Liver (tissue), 9 donors: ENCODE data around the gene PBX4. TPM values are rescaled to one million over a fixed set of nuclear protein-coding genes. Genes with fewer than 3 reads are reported as not detected.

Experiments
- DNase-seq: peaks from one replicate; pipeline ENCODE4 v3.0.0-alpha.2; 2017; ENCODE audit warnings: low spot score
- H3K27ac ChIP-seq, 2 donors: one replicate each; pipeline ENCODE4 v1.7.0; 2013; ENCODE audit warnings: inconsistent platforms in 2 of 2, low read length in 2 of 2, control low read depth in 1 of 2, low read depth in 1 of 2, mild to moderate bottlenecking in 1 of 2
- H3K27me3 ChIP-seq, 4 donors: one replicate each; pipeline versions ENCODE4 v1.6.1 to v1.7.0; 2013; ENCODE audit warnings: low read length in 3 of 4, inconsistent platforms in 1 of 4, mild to moderate bottlenecking in 1 of 4, moderate library complexity in 1 of 4; ENCODE audit not compliant: control insufficient read depth in 4 of 4, insufficient read depth in 4 of 4
- H3K36me3 ChIP-seq, 4 donors: one replicate each; pipeline versions ENCODE4 v1.6.1 to v1.7.0; 2013; ENCODE audit warnings: low read length in 3 of 4, mild to moderate bottlenecking in 3 of 4, low read depth in 1 of 4, moderate library complexity in 1 of 4; ENCODE audit not compliant: control insufficient read depth in 4 of 4, insufficient read depth in 3 of 4
- H3K4me1 ChIP-seq, 4 donors: one replicate each; pipeline versions ENCODE4 v1.6.1 to v1.7.0; 2013; ENCODE audit warnings: low read length in 3 of 4, mild to moderate bottlenecking in 3 of 4, moderate library complexity in 1 of 4; ENCODE audit not compliant: control insufficient read depth in 4 of 4, insufficient read depth in 4 of 4
- H3K4me3 ChIP-seq, 3 donors: one replicate each; pipeline versions ENCODE4 v1.6.1 to v1.7.0; 2013; ENCODE audit warnings: low read length in 3 of 3, control low read depth in 1 of 3, low read depth in 1 of 3, mild to moderate bottlenecking in 1 of 3
- H3K9ac ChIP-seq, 2 donors: one replicate each; pipeline ENCODE4 v1.7.0; 2013; ENCODE audit warnings: low read length in 2 of 2, mild to moderate bottlenecking in 2 of 2, moderate library complexity in 2 of 2, control low read depth in 1 of 2, low read depth in 1 of 2
- H3K9me3 ChIP-seq, 4 donors: one replicate each; pipeline versions ENCODE4 v1.6.1 to v1.7.0; 2013; ENCODE audit warnings: low read length in 3 of 4; ENCODE audit not compliant: control insufficient read depth in 4 of 4
- EGR1 ChIP-seq, 2 donors: IDR thresholded peaks; 2 replicates each; pipeline ENCODE4 v1.6.1; 2016 to 2018; ENCODE audit warnings: antibody characterized with exemption in 2 of 2, low read depth in 2 of 2
- FOXA1 ChIP-seq: IDR thresholded peaks from 2 replicates; pipeline ENCODE4 v1.6.1; 2016; ENCODE audit warnings: antibody characterized with exemption
- FOXA2 ChIP-seq: IDR thresholded peaks from 2 replicates; pipeline ENCODE4 v1.6.1; 2016; ENCODE audit warnings: antibody characterized with exemption
- GABPA ChIP-seq, 2 donors: IDR thresholded peaks in 1 of 2; conservative IDR thresholded peaks in 1 of 2; 2 replicates each; pipeline ENCODE4 v1.6.1; 2016; ENCODE audit warnings: antibody characterized with exemption in 2 of 2, mild to moderate bottlenecking in 1 of 2, moderate library complexity in 1 of 2
- HNF4A ChIP-seq, 2 donors: conservative IDR thresholded peaks; 2 replicates each; pipeline ENCODE4 v1.6.1; 2016; ENCODE audit warnings: antibody characterized with exemption in 2 of 2, mild to moderate bottlenecking in 2 of 2
- HNF4G ChIP-seq: IDR thresholded peaks from 2 replicates; pipeline ENCODE4 v1.6.1; 2016; ENCODE audit warnings: antibody characterized with exemption
- NR2F2 ChIP-seq: IDR thresholded peaks from 2 replicates; pipeline ENCODE4 v1.6.1; 2016; ENCODE audit warnings: antibody characterized with exemption
- RAD21 ChIP-seq, 2 donors: IDR thresholded peaks; 2 replicates each; pipeline ENCODE4 v1.6.1; 2016; ENCODE audit warnings: antibody characterized with exemption in 2 of 2, mild to moderate bottlenecking in 2 of 2
- REST ChIP-seq: IDR thresholded peaks from 2 replicates; pipeline ENCODE4 v1.6.1; 2016; ENCODE audit warnings: antibody characterized with exemption, mild to moderate bottlenecking
- RXRA ChIP-seq, 2 donors: IDR thresholded peaks; 2 replicates each; pipeline ENCODE4 v1.6.1; 2017 to 2018; ENCODE audit warnings: antibody characterized with exemption in 2 of 2, mild to moderate bottlenecking in 1 of 2
- SP1 ChIP-seq: IDR thresholded peaks from 2 replicates; pipeline ENCODE4 v1.6.1; 2018; ENCODE audit warnings: antibody characterized with exemption, mild to moderate bottlenecking
- TAF1 ChIP-seq: conservative IDR thresholded peaks from 2 replicates; pipeline ENCODE4 v1.6.1; 2016; ENCODE audit warnings: antibody characterized with exemption, mild to moderate bottlenecking
- WGBS: extraction: QIAGEN DNeasy Blood & Tissue Kit; methylation state at CpG from one replicate; pipeline ENCODE4 v1.1.7; 2013; 5-methylcytosine and 5-hydroxymethylcytosine counted together
- polyA plus RNA-seq, 2 donors: library from polyadenylated mRNA; stranded (reverse) in 1 of 2; unstranded in 1 of 2; fragments of 200-250 nt in 1 of 2; fragments of >200 nt in 1 of 2; fragmentation: Nextera tagmentation in 1 of 2; extraction: Ambion mirVana in 1 of 2; gene quantifications; one replicate each; pipeline versions ENCODE4 v1.2.1 to v1.2.3, GENCODE V29; 2013 to 2015
- total RNA-seq, 2 donors: library from RNA; depleted of rRNA; stranded (reverse); fragments of >200 nt; gene quantifications; one replicate each; pipeline ENCODE4 v1.2.3, GENCODE V29; 2014
- TF ChIP-seq, protein P1 (sequence below): IDR thresholded peaks from 2 replicates; pipeline ENCODE4 v1.6.1; 2016; ENCODE audit warnings: antibody characterized with exemption
- TF ChIP-seq, protein P2 (sequence below): fragments of 150-350 bp; IDR thresholded peaks from 2 replicates; pipeline ENCODE4 v1.5.1; 2017; ENCODE audit warnings: improper control_type of control experiment, low read depth, low read length; ENCODE audit not compliant: missing input control
- TF ChIP-seq, protein P3 (sequence below): IDR thresholded peaks from 2 replicates; pipeline ENCODE4 v1.6.1; 2016; ENCODE audit warnings: antibody characterized with exemption
- TF ChIP-seq, protein P4 (sequence below): IDR thresholded peaks from 2 replicates; pipeline ENCODE4 v1.6.1; 2016; ENCODE audit warnings: antibody characterized with exemption
- donor health status: healthy.
- donor health status: healthy.
- donor health status: healthy.
- donor health status: healthy.
- donor health status: healthy.

Gene PBX4
- total and polyA plus RNA-seq, 4 donors = 0.19 to 0.59 (median 0.21) TPM; not detected in 1

DNA sequence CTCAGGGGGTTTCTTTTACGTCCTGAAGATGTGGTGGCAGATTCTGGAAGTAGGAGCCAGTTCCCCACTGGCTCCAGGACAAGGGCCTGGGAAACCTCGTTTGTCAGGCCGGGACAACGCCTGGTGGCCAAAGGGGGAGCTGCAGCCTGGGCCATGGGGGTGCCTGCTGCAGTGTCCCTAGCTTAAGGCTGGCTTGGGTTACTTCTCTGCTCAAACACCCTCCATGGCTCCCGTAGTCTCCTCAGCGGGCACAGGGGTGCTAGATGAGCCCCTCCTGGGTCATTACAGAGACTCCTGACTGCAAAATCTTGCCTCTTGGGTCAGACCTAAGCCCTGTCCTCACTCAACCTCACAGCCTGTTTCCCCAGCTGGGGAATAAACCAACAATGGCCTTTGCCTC lies 65.7 kb downstream of the PBX4 start:
- no peak overlapping the region for H3K27ac ChIP-seq
- peaks cover 0 to 5% (median 0%) of the 10 kb centered on the region in 4 donors for H3K27me3 ChIP-seq
- 57% methylated on average over 6 of the region's 6 CpGs for WGBS
- no peaks in the 10 kb centered on the region for H3K4me1 ChIP-seq
- no peaks in the 10 kb centered on the region for H3K9me3 ChIP-seq
- no peak for DNase-seq
- H3K9ac ChIP-seq = no peak overlapping the region
- H3K4me3 ChIP-seq = no peak overlapping the region
- no peaks in the 10 kb centered on the region for H3K36me3 ChIP-seq
- TF ChIP-seq TAF1 (no peak), GABPA (IDR thresholded peaks at IDR 0.05 in 1 of 2, conservative IDR thresholded peaks at IDR 0.05 in 1 of 2) (no peak), REST (no peak), HNF4A (conservative IDR thresholded peaks at IDR 0.05) (no peak), FOXA1 (no peak)
- TF ChIP-seq, protein P1, sequence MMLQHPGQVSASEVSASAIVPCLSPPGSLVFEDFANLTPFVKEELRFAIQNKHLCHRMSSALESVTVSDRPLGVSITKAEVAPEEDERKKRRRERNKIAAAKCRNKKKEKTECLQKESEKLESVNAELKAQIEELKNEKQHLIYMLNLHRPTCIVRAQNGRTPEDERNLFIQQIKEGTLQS = no peak
- TF ChIP-seq, protein P2, sequence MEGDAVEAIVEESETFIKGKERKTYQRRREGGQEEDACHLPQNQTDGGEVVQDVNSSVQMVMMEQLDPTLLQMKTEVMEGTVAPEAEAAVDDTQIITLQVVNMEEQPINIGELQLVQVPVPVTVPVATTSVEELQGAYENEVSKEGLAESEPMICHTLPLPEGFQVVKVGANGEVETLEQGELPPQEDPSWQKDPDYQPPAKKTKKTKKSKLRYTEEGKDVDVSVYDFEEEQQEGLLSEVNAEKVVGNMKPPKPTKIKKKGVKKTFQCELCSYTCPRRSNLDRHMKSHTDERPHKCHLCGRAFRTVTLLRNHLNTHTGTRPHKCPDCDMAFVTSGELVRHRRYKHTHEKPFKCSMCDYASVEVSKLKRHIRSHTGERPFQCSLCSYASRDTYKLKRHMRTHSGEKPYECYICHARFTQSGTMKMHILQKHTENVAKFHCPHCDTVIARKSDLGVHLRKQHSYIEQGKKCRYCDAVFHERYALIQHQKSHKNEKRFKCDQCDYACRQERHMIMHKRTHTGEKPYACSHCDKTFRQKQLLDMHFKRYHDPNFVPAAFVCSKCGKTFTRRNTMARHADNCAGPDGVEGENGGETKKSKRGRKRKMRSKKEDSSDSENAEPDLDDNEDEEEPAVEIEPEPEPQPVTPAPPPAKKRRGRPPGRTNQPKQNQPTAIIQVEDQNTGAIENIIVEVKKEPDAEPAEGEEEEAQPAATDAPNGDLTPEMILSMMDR = peak; percentile 46

- H3K27me3 ChIP-seq = peaks cover 0 to 5% (median 0%) of the 10 kb centered on the region in 4 donors
- 86% methylated on average over 14 of the region's 14 CpGs for WGBS
- DNase-seq = no peak
These were observed 66.7 kb downstream of the PBX4 start for GRCh38 chr19:19551853-19552192.

More at GRCh38 chr19:19551853-19552192, 66.7 kb downstream of the PBX4 start:
- Histone ChIP-seq H3K4me1 (no peaks in the 10 kb centered on the region), H3K9ac (no peak overlapping the region), H3K27ac (no peak overlapping the region), H3K9me3 (no peaks in the 10 kb centered on the region), H3K4me3 (no peak overlapping the region), H3K36me3 (no peaks in the 10 kb centered on the region)
- TF ChIP-seq RAD21 (IDR thresholded peaks at IDR 0.05) (no peak), GABPA (IDR thresholded peaks at IDR 0.05 in 1 of 2, conservative IDR thresholded peaks at IDR 0.05 in 1 of 2) (no peak), RXRA (IDR thresholded peaks at IDR 0.05) (no peak), SP1 (no peak), NR2F2 (no peak), FOXA2 (no peak), HNF4A (conservative IDR thresholded peaks at IDR 0.05) (no peak), REST (no peak), HNF4G (no peak), TAF1 (no peak), EGR1 (IDR thresholded peaks at IDR 0.05; ENCODE audit: low read depth in 2 of 2) (no peak), FOXA1 (no peak)
- TF ChIP-seq, protein P3, sequence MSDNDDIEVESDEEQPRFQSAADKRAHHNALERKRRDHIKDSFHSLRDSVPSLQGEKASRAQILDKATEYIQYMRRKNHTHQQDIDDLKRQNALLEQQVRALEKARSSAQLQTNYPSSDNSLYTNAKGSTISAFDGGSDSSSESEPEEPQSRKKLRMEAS = no peak
- TF ChIP-seq, protein P4, sequence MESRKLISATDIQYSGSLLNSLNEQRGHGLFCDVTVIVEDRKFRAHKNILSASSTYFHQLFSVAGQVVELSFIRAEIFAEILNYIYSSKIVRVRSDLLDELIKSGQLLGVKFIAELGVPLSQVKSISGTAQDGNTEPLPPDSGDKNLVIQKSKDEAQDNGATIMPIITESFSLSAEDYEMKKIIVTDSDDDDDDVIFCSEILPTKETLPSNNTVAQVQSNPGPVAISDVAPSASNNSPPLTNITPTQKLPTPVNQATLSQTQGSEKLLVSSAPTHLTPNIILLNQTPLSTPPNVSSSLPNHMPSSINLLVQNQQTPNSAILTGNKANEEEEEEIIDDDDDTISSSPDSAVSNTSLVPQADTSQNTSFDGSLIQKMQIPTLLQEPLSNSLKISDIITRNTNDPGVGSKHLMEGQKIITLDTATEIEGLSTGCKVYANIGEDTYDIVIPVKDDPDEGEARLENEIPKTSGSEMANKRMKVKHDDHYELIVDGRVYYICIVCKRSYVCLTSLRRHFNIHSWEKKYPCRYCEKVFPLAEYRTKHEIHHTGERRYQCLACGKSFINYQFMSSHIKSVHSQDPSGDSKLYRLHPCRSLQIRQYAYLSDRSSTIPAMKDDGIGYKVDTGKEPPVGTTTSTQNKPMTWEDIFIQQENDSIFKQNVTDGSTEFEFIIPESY = no peak
- TF ChIP-seq, protein P1 = no peak
- TF ChIP-seq, protein P2 = no peak
